HG03378 (cell line): Measurements from ENCODE around the gene TRIM63.

Experiments used
- ATAC-seq: cut with Tn5 transposase; IDR thresholded peaks from one replicate; pipeline ENCODE4 v1.9.1; 2021; ENCODE audit warnings: mild to moderate bottlenecking, moderate library complexity; ENCODE audit not compliant: unreplicated experiment

The TRIM63 gene

DNA sequence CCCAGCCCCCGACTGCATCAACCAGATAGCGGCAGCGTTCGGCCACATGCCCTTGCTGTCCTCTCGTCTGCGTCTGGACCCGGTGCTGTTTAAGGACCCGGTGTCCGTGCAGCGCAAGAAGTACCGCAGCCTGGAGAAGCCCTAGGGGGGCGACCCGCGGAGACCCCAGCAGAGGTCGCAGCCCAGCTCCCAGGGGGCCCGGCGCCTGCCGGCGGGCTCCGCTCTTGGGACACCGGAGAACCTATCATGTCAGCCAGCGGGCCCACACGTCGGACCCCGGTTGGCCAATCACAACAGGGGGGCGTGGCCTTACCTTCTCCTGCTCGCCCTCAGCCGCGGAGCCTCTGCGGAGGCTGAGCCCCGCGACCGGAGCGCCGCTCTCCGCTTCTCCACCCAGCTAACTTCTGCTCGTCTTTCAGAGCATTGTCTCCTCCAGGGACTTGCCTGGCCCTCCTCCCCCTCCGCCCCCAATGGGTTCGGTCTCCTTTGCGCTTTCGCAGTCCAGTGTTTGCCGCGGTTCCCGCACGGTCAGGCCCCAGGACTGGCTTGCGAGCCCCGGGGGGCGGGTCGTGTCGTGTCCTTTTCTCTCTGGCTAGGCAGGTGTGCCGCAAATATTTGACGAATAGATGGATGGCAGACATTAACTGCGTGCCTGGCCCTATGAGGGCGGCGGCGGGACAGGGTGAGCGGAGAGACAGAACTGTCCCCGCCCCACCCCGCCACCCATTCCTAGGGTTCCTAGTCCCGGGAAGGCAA lies 32.0 kb downstream of the TRIM63 start:
- ATAC-seq: peak; percentile 71

DNA sequence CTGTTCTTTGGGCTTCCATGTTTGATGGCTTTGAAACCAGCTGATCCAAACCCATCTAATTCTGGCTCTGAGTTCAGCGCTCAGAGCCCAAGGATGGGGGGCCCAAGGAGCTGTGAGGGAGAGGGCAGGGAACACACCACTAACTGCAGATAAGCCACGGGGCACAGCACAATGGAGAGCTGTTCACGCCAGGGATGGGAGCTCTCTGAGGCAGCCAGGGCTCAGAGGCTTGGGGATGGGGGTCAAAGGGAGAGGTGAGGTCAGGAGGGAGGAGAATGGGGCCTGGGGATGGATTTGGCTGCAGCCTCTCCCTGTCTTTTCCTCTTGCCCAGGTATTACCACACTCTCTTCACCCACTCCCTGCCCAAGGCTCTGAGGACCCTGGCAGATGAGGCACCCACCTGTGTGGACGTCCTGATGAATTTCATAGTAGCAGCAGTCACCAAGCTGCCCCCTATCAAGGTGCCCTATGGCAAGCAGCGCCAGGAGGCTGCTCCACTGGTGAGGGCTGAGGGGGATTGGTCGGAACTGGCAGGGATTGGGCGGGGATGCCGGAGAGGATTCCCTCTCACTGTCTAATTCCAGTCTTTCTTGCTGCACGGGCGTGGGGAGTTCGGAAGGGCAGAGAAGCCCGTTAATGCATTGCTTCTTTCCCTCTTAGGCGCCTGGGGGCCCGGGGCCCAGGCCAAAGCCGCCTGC lies 32.8 kb downstream of the TRIM63 start:
- ATAC-seq: no peak

DNA sequence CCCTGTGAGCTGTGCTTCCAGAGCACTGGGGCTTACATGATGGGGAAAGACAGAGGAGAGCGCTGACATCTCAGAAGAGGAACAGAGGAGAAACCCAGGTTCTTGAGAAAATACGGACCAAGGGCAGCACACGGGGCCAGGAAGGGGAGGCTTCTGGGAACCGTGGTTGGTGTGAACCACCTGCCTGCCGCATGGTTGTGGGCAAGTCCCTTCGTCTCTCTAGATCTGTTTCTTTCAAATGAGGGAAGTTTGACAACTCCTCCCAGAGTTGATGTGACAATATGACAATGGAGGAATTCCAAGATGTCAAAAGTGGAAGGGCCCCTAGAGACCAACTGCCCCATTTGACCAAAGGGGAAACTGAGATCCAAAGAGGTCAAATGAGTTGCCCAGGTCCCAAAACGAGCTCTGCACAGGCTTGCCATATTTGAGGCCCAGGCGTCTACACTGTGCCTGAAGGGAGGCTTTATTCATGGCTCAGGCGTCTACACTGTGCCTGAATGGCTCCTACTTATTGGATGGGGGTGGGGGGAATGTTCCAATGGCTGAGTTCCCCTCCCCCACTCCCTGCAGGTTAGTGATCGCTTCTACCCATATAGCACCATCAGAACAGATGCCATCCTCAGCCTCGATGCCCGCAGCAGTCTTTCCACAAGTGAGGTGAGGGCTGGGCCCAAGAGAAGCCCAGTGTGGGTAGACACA lies 34.6 kb downstream of the TRIM63 start:
- ATAC-seq: no peak

GRCh38 chr1:26031611-26032220 lies 35.7 kb downstream of the TRIM63 start:
- no peak for ATAC-seq

DNA sequence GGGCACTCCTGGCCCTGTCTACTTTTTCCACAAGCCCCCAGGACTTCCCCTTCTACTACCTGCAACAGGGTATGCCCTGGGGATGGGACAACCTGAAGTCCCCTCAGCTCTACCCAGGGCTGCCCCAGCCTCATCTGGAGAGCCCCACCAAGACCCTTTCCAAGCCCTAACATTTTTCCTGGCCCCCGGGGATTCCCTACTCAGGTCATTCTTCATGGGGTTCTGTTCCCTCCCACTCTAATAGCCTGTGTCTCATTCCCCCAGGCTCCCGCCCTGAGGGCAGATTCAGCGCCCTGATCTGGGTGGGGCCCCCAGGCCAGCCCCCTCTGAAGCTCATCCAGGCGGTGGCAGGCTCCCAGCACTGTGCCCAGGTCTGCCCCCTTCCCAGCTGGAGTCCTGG lies 36.2 kb downstream of the TRIM63 start:
- ATAC-seq: no peak

GRCh38 chr1:26029864-26030481 lies 37.5 kb downstream of the TRIM63 start:
- ATAC-seq: no peak

GRCh38 chr1:26029054-26029863 lies 38.2 kb downstream of the TRIM63 start:
- no peak for ATAC-seq

GRCh38 chr1:26028490-26028980 lies 38.9 kb downstream of the TRIM63 start:
- no peak for ATAC-seq

DNA sequence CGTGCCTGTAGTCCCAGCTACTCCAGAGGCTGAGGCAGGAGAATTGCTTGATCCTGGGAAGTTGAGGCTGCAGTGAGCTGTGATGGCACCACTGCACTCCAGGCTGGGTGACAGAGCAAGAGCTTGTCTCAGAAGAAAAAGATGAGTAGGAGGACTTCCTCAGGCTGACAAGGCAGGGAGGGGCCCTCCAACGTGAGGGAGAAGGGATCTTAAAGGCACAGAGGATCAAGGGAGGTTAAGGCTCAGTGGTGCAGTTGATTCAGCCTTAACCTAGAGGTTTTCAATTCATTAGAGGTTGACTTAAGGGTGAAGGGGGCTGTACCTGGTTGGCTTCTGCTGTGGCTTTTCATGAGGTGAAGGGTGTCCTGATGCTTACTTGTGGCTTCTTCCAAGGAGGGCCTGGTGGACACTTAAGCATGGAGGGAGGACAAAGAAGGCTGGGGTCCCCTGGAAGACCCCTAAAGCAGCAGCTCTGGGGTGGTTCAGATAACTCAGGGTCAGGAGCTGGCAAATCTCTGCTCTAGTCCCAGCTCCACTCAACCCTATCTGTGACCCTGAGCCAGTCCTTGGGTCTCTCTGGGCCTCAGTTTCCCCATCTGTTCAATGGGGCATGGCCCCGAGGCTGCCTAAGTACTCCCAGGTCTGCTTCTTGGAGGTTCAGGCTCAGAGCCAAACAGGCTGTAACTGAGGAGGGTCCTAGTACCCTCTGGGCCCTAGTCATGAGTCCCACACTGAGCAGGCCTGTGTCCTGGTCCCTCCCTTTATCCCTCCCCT lies 39.5 kb downstream of the TRIM63 start:
- no peak for ATAC-seq

DNA sequence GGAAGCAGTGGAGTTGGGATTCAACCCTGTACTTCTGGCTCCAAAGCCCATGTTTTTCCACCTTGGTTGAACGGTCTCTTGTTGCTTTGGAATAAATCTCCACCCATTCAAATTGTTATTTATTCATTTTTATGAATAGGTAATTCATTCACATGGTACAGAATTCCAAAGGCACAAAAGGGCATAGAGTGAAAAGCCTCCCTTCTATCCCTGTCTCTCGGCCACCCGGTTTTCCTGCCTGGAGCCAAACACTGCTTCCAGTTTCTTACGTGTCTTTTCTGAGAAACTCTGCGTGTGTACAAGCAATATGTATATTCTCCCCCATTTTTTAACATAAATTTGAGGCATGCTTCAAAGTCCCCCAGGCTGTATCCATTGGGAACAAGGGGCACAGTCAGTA lies 41.9 kb downstream of the TRIM63 start:
- no peak for ATAC-seq

- ATAC-seq: no peak
Observed at GRCh38 chr1:26025060-26025459, 42.4 kb downstream of the TRIM63 start.

GRCh38 chr1:26023826-26024225 lies 43.6 kb downstream of the TRIM63 start:
- no peak for ATAC-seq

DNA sequence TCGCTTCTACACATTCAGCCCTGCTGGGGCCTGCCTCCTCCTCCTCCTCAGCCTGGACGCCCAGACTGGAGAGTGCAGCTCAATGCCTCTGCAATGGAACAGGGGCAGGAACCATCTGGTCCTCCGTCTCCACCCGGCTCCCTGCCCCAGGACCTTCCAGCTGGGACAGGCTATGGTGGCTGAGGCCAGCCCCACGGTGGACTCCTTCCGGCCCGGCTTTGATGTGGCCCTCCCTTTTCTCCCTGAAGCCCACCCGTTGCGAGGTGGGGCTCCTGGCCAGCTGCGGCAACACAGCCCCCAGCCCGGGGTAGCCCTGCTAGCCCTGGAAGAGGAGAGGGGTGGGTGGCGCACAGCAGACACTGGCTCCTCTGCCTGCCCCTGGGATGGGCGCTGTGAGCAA lies 44.4 kb downstream of the TRIM63 start:
- ATAC-seq: no peak

DNA sequence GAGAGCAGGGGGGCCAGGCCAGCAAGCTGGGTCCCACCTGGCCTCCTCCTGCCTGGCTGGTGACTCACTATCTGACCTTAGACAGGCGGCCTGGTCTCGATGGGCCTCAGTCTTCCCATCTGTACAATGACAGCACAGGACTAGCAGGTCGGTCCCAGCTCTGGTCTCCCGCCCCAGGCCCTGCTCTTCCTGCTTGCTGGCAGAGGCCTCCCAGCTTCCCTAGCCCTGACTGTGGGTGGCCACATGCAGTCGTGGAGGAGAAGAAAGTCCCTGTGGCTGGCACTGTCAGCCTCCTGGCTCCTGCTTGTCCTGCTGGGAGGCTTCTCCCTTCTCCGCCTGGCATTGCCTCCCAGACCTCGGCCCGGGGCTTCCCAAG lies 45.0 kb downstream of the TRIM63 start:
- ATAC-seq: no peak

DNA sequence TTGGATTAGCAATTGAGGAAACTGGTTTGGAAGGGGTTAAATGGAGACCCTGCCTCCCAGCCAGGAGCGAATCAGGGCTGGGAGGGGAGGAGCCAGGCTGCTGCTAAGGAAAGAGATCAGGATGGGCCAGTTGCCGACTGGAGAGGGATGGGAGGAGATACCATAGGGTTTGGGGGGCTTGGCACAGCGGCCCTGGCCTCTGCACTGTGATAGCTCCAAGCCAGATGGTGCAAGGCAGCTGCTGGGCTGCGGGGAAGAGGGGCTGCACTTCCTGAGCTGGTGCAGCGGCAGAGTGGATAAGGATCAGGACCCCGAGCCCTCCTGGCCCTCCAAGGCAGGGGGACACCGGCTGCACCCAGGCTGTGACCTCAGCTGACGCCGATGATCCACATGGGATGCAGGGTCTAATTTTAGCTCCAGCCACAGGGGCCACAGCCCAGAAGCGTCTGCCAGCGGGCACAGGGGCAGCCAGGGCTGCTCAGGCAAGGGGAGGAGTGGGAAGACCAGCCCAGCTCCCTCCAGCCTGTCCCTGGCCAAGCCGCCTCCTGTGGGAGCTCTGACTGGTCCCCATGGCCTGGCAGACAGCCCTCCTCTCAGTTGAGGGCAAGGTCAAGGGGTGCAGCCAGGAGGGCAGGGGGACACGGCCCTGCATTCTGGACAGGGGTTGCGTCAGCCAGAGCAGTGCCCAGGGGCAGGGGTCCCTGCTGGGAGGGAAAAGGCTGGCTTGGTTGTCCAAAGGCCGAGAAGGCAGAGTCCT lies 45.6 kb downstream of the TRIM63 start, which contains the start of gene EXTL1:
TSS of gene EXTL1 (plus strand) at position 129 of the 757 bp plus-strand sequence. CDS start 872 bp downstream, outside the sequence.
- no peak for ATAC-seq

- ATAC-seq: no peak
Observed at GRCh38 chr1:26020941-26021646, 46.3 kb downstream of the TRIM63 start.

- ATAC-seq: no peak
Observed at GRCh38 chr1:26020330-26020768, 47.1 kb downstream of the TRIM63 start.
